GM12873 (cell line): ENCODE measurements around the gene ZBTB38.

Experiments
- CTCF ChIP-seq: IDR thresholded peaks from 2 replicates; pipeline ENCODE4 v1.5.1; 2012; ENCODE audit warnings: low read depth, mild to moderate bottlenecking, moderate library complexity, low read length, control low read depth; ENCODE audit not compliant: insufficient read depth; ENCODE audit errors: missing control alignments

Gene ZBTB38

GRCh38 chr3:141375381-141376301, 7.3 kb downstream of the ZBTB38 start:
- no peak for TF ChIP-seq CTCF

GRCh38 chr3:141377377-141377776, 9.1 kb downstream of the ZBTB38 start:
- no peak for TF ChIP-seq CTCF

- no peak for TF ChIP-seq CTCF
Observed at GRCh38 chr3:141378556-141378955, 10.3 kb downstream of the ZBTB38 start.

- TF ChIP-seq CTCF = no peak
Observed at GRCh38 chr3:141379250-141379966, 11.1 kb downstream of the ZBTB38 start.

GRCh38 chr3:141380279-141380678, 12.0 kb downstream of the ZBTB38 start:
- no peak for TF ChIP-seq CTCF

DNA sequence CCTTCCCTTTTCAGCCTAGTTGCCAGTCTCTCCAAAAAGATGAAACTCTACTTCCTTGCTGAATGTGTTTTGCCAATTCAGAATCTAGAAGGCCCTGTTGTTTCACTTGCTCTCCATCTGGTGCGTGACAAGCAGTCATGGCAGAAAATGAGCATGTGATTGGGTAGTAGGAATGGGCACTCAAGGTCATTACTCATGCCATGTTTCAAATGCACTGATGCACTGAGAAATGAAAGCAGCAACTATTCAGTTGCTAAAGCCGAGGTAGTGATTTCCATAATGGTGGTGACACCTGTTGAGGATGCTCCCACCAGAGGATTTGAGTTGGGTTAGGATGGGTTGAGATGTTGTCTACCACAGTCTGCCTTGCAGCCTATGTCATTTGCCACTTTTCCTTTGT, 12.7 kb downstream of the ZBTB38 start:
- TF ChIP-seq CTCF = no peak

DNA sequence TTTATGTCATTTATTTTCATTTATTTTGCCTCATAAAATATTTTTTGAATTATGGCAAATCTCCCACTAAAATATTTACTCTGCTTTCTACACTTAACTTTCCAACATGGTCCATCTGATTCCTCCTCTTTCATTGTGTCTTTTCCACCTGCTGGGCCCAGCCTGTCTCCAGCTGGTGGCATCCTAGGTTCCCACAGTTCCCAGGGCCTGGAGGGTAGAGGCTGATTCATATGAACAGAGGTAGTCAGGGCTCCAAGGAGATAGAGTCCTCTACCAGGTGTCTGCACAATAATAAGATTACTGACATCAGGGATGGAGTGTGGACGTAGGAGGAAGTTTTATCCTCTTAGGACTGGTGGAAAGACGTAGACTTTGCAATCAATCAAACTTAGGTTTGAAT, 14.3 kb downstream of the ZBTB38 start:
- TF ChIP-seq CTCF = no peak
